ENCODE measurements around the gene OR6K3. TPM values are rescaled to one million over a fixed set of nuclear protein-coding genes. Genes with fewer than 3 reads are reported as not detected.

OR6K3 gene
- total and polyA plus RNA-seq, 2 of the 8 experiments (the other 6 are each of a cell fraction or from before 2014, with no cell fraction given), result not detected

DNA sequence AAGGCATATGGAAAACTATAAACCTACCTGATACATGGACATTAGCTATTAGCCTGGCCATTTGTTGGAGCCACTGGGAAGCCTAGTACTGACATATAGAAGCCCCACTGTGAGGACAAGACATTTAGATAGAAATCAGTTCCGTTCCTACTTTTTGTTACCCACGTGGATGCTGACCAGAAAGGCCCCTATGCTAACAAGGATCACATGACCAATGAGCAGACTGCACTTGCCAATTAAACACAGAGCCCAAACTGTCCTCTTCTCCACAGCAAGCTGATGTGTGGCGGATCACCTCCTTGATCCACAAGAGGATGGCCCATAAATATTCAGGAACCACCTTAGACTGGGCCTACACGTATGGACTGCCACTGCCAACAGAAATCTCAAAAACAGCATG lies 11.2 kb upstream of the OR6K3 start:
- CTCF ChIA-PET (ENCODE audit: partially characterized antibody), result interaction anchor here (1.4 kb wide), 1 partner anchor 10 kb away, joined by 3 read pairs; no protein-coding TSS in a partner anchor
- H2BK5ac ChIP-seq (ENCODE audit: low read depth, low read length), result no peak overlapping the region
- TF ChIP-seq, protein P1, sequence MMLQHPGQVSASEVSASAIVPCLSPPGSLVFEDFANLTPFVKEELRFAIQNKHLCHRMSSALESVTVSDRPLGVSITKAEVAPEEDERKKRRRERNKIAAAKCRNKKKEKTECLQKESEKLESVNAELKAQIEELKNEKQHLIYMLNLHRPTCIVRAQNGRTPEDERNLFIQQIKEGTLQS (IDR thresholded peaks at IDR 0.05; ENCODE audit: insufficient read depth, low read depth, low read length), result no peak
- TF ChIP-seq YY1 (IDR thresholded peaks at IDR 0.05; ENCODE audit: low read depth, low read length) (no peak), RXRA (IDR thresholded peaks at IDR 0.05; ENCODE audit: insufficient read depth, low read depth, low read length) (no peak), EZH2 (IDR thresholded peaks at IDR 0.05; ENCODE audit: low read depth, low read length, severe bottlenecking) (no peak), ZNF274 (IDR thresholded peaks at IDR 0.05; ENCODE audit: borderline replicate concordance, extremely low read depth, low read length) (no peak), KDM4A (IDR thresholded peaks at IDR 0.05; ENCODE audit: low read depth, low read length, severe bottlenecking) (no peak), KDM1A (IDR thresholded peaks at IDR 0.05; ENCODE audit: borderline replicate concordance, low read length) (no peak), GTF2F1 (IDR thresholded peaks at IDR 0.05; ENCODE audit: borderline replicate concordance, low read depth, low read length) (no peak), FOSL1 (IDR thresholded peaks at IDR 0.05; ENCODE audit: insufficient read depth, low read depth, low read length) (no peak), SIN3A (conservative IDR thresholded peaks at IDR 0.05 in 1 of 2, IDR thresholded peaks at IDR 0.05 in 1 of 2; ENCODE audit: low read depth in 1 of 2, low read length in 2 of 2) (no peak), CREB1 (IDR thresholded peaks at IDR 0.05) (no peak), SRF (IDR thresholded peaks at IDR 0.05; ENCODE audit: low read depth, low read length) (no peak)
- TF ChIP-seq, protein P2, sequence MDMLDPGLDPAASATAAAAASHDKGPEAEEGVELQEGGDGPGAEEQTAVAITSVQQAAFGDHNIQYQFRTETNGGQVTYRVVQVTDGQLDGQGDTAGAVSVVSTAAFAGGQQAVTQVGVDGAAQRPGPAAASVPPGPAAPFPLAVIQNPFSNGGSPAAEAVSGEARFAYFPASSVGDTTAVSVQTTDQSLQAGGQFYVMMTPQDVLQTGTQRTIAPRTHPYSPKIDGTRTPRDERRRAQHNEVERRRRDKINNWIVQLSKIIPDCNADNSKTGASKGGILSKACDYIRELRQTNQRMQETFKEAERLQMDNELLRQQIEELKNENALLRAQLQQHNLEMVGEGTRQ (IDR thresholded peaks at IDR 0.05; ENCODE audit: low read length), result no peak

More for the DNA sequence above, 11.2 kb upstream of the OR6K3 start:
- H2AK5ac ChIP-seq (ENCODE audit: low read depth, low read length), result no peak overlapping the region
- no peak overlapping the region for H3K18ac ChIP-seq (ENCODE audit: extremely low read depth, low read length)
- no peaks in the 10 kb centered on the region for H3K23me2 ChIP-seq (ENCODE audit: low read depth, low read length)
- no peaks in the 10 kb centered on the region for H3K79me1 ChIP-seq (ENCODE audit: low read depth, low read length)
- no peaks in the 10 kb centered on the region for H3K9me3 ChIP-seq (ENCODE audit: insufficient read depth in 2 of 2, low read depth in 1 of 2, low read length in 1 of 2)
- POLR2A ChIA-PET (ENCODE audit: partially characterized antibody), result no interaction called here
- 91% methylated on average over 4 of the region's 4 CpGs; no CpG with 5 or more reads in 1 of the 2 experiments for WGBS, 2 experiments (ENCODE audit: extremely low coverage in 1 of 2, insufficient coverage in 1 of 2, insufficient read length in 1 of 2, insufficient replicate concordance in 2 of 2, low coverage in 1 of 2, low lambda C conversion rate in 2 of 2, missing lambda C conversion rate in 1 of 2)
- no peak overlapping the region for H3K27ac ChIP-seq (ENCODE audit: low read depth, low read length)
- no peak overlapping the region for H3K23ac ChIP-seq (ENCODE audit: insufficient read length)
- no peaks in the 10 kb centered on the region for H3K79me2 ChIP-seq (ENCODE audit: control insufficient read depth in 1 of 2, insufficient read depth in 2 of 2, low read length in 2 of 2)
- no peak overlapping the region for H4K8ac ChIP-seq (ENCODE audit: extremely low read depth, insufficient read depth, low read length)
- no peak overlapping the region for H2BK12ac ChIP-seq (ENCODE audit: low read depth, low read length)
- H2BK15ac ChIP-seq (ENCODE audit: low read length), result no peak overlapping the region
- H2BK120ac ChIP-seq (replicated peaks; ENCODE audit: low read depth, low read length), result no peak overlapping the region
- peak overlapping the region; percentile 23 for H3K4ac ChIP-seq (replicated peaks; ENCODE audit: insufficient read length, low read depth, low read length)
- H3K56ac ChIP-seq (replicated peaks; ENCODE audit: insufficient read length, low read depth, low read length), result no peak overlapping the region
- no peak overlapping the region for H3K14ac ChIP-seq (ENCODE audit: insufficient read length)
- DNase-seq (ENCODE audit: low read depth in 1 of 2, low spot score in 2 of 2) (no peak), FAIRE-seq (no peak)
- no peak overlapping the region for H4K5ac ChIP-seq (ENCODE audit: insufficient read length, low read depth, low read length)
- no peak overlapping the region for H3K4me2 ChIP-seq (ENCODE audit: insufficient read depth in 1 of 2, low read depth in 2 of 2, low read length in 2 of 2)
- no peak overlapping the region for H2AFZ ChIP-seq (ENCODE audit: low read length)
- H4K91ac ChIP-seq (replicated peaks; ENCODE audit: insufficient read length, low read length), result no peak overlapping the region
- no peak overlapping the region for H3K4me3 ChIP-seq (ENCODE audit: extremely low read depth in 1 of 4, insufficient read depth in 2 of 4, low read depth in 3 of 4, low read length in 4 of 4)
- no peaks in the 10 kb centered on the region for H3K27me3 ChIP-seq (replicated peaks in 1 of 4; ENCODE audit: control insufficient read depth in 3 of 4, extremely low read depth in 1 of 4, insufficient read depth in 3 of 4, low read length in 3 of 4)
- no peak overlapping the region; a peak in 1 of 7 replicates for H3K9ac ChIP-seq (replicated peaks in 1 of 4; ENCODE audit: extremely low read depth in 1 of 4, low read depth in 3 of 4, low read length in 3 of 4)
- H3K4me1 ChIP-seq (replicated peaks in 1 of 4; ENCODE audit: control insufficient read depth in 3 of 4, insufficient read depth in 4 of 4, low read length in 3 of 4), result no peaks in the 10 kb centered on the region
- no peak overlapping the region for H2BK20ac ChIP-seq (ENCODE audit: low read length)
- H3K36me3 ChIP-seq (ENCODE audit: control insufficient read depth in 2 of 4, insufficient read depth in 4 of 4, low read length in 3 of 4), result no peaks in the 10 kb centered on the region
- no peaks in the 10 kb centered on the region for H4K20me1 ChIP-seq (replicated peaks in 1 of 2; ENCODE audit: control insufficient read depth in 1 of 2, insufficient read depth in 2 of 2, low read length in 2 of 2)
